Stimulated activated naive CD4-positive, alpha-beta T cell (primary cell): ENCODE data around the gene WDR31.
"Not testable (repeated sequence)": the region's sequence is repeated elsewhere in the genome, so short reads cannot be mapped to it uniquely, and the experiment has no call there.

Experiments
- DNase-seq, 6 experiments: peaks; one replicate each; lab custom pipeline; 2025; lab: John Stamatoyannopoulos, UW

Gene WDR31

GRCh38 chr9:113368982-113369854 lies 29.1 kb upstream of the WDR31 start:
- DNase-seq: no peak

- no peak for DNase-seq
Observed at GRCh38 chr9:113368348-113368981, 28.4 kb upstream of the WDR31 start.

GRCh38 chr9:113365652-113366051 lies 25.6 kb upstream of the WDR31 start:
- DNase-seq: not testable (repeated sequence)

- DNase-seq: no peak
Observed at GRCh38 chr9:113364951-113365350, 24.9 kb upstream of the WDR31 start.

GRCh38 chr9:113363336-113363735 lies 23.3 kb upstream of the WDR31 start:
- DNase-seq: no peak

GRCh38 chr9:113361304-113362018 lies 21.4 kb upstream of the WDR31 start:
- DNase-seq: no peak

GRCh38 chr9:113360242-113360842 lies 20.3 kb upstream of the WDR31 start:
- no peak for DNase-seq

GRCh38 chr9:113359385-113359784 lies 19.3 kb upstream of the WDR31 start:
- no peak for DNase-seq

- DNase-seq: no peak
Observed at GRCh38 chr9:113356686-113357292, 16.7 kb upstream of the WDR31 start.

- DNase-seq: no peak
Observed at GRCh38 chr9:113355040-113355596, 15.0 kb upstream of the WDR31 start.

- no peak for DNase-seq
Observed at GRCh38 chr9:113352411-113352810, 12.3 kb upstream of the WDR31 start.

GRCh38 chr9:113352006-113352405 lies 11.9 kb upstream of the WDR31 start:
- DNase-seq: no peak

GRCh38 chr9:113350937-113351336 lies 10.9 kb upstream of the WDR31 start:
- DNase-seq: peak in 2 of 6 experiments; percentile 4 to 16

GRCh38 chr9:113350107-113350661 lies 10.1 kb upstream of the WDR31 start:
- DNase-seq: no peak

GRCh38 chr9:113349445-113350094 lies 9.5 kb upstream of the WDR31 start, which contains the start of gene BSPRY:
Gene BSPRY (plus strand): TSS chr9:113349541. CDS start chr9:113349580, 39 bp downstream.
- DNase-seq: peak in 3 of 6 experiments; percentile 10 to 43 (median 31)

GRCh38 chr9:113349066-113349444 lies 9.0 kb upstream of the WDR31 start:
- no peak for DNase-seq

GRCh38 chr9:113348437-113348836 lies 8.4 kb upstream of the WDR31 start:
- DNase-seq: no peak

- no peak for DNase-seq
Observed at GRCh38 chr9:113345671-113346070, 5.6 kb upstream of the WDR31 start.

GRCh38 chr9:113345190-113345589 lies 5.1 kb upstream of the WDR31 start:
- DNase-seq: no peak

GRCh38 chr9:113343732-113344231 lies 3.7 kb upstream of the WDR31 start:
- DNase-seq: no peak
